Parathyroid adenoma (tissue), 2 donors: Measurements from ENCODE around the gene MALRD1.

Experiments used
- H2AFZ ChIP-seq: fragments of 300-600 bp; sonication (generic); one replicate; pipeline ENCODE4 v1.7.0; 2017; ENCODE audit warnings: antibody characterized with exemption, mild to moderate bottlenecking
- H3K27ac ChIP-seq: fragments of 300-600 bp; sonication (generic); one replicate; pipeline ENCODE4 v1.7.0; 2017
- H3K27me3 ChIP-seq: fragments of 300-600 bp; sonication (generic); one replicate; pipeline ENCODE4 v1.7.0; 2017; ENCODE audit warnings: low read length; ENCODE audit not compliant: control insufficient read depth, insufficient read depth
- H3K36me3 ChIP-seq: fragments of 300-600 bp; sonication (generic); one replicate; pipeline ENCODE4 v1.7.0; 2017; ENCODE audit warnings: low read length; ENCODE audit not compliant: control insufficient read depth, insufficient read depth
- H3K4me1 ChIP-seq: fragments of 300-600 bp; sonication (generic); one replicate; pipeline ENCODE4 v1.7.0; 2017; ENCODE audit warnings: control low read depth
- H3K4me2 ChIP-seq: fragments of 300-600 bp; sonication (generic); one replicate; pipeline ENCODE4 v1.7.0; 2017; ENCODE audit warnings: low read length
- H3K4me3 ChIP-seq: fragments of 300-600 bp; sonication (generic); one replicate; pipeline ENCODE4 v1.7.0; 2017; ENCODE audit warnings: low read depth, low read length
- H3K79me2 ChIP-seq: fragments of 300-600 bp; sonication (generic); one replicate; pipeline ENCODE4 v1.7.0; 2017; ENCODE audit warnings: control low read depth
- H3K9ac ChIP-seq: fragments of 300-600 bp; sonication (generic); one replicate; pipeline ENCODE4 v1.7.0; 2017; ENCODE audit warnings: mild to moderate bottlenecking
- H3K9me3 ChIP-seq: fragments of 300-600 bp; sonication (generic); one replicate; pipeline ENCODE4 v1.7.0; 2017; ENCODE audit warnings: low read length; ENCODE audit not compliant: control insufficient read depth
- TF ChIP-seq, protein P1 (sequence below): fragments of 300-600 bp; sonication (generic); IDR thresholded peaks from one replicate; pipeline ENCODE4 v1.7.0; 2017; ENCODE audit warnings: antibody characterized with exemption, mild to moderate bottlenecking
- donor health status: primary hyperparathyroidism.

The MALRD1 gene

DNA sequence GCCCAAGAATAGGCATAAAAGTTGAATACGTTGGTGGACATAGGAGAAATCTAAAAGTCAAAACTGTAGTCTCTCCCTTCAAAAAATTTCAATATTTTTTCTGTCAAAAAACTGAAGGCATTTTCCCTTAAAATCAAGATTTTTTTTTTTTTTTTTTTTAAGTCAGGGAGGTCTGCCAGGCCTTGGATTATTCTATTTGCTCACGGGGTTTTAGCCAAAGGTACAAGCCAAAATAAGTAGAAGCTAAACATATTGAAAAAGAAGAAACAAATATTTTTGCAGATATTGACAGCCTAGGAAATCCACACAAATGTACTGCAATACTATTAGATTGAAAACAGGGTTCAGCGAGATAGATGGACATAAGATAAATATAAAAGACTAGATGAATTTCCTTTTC, 577.6 kb downstream of the MALRD1 start:
- no peak overlapping the region for H3K9ac ChIP-seq
- H3K27me3 ChIP-seq = no peaks in the 10 kb centered on the region
- H2AFZ ChIP-seq = no peak overlapping the region
- H3K36me3 ChIP-seq = no peaks in the 10 kb centered on the region
- no peaks in the 10 kb centered on the region for H3K79me2 ChIP-seq
- H3K4me3 ChIP-seq = no peak overlapping the region
- TF ChIP-seq, protein P1, sequence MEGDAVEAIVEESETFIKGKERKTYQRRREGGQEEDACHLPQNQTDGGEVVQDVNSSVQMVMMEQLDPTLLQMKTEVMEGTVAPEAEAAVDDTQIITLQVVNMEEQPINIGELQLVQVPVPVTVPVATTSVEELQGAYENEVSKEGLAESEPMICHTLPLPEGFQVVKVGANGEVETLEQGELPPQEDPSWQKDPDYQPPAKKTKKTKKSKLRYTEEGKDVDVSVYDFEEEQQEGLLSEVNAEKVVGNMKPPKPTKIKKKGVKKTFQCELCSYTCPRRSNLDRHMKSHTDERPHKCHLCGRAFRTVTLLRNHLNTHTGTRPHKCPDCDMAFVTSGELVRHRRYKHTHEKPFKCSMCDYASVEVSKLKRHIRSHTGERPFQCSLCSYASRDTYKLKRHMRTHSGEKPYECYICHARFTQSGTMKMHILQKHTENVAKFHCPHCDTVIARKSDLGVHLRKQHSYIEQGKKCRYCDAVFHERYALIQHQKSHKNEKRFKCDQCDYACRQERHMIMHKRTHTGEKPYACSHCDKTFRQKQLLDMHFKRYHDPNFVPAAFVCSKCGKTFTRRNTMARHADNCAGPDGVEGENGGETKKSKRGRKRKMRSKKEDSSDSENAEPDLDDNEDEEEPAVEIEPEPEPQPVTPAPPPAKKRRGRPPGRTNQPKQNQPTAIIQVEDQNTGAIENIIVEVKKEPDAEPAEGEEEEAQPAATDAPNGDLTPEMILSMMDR = no peak
- no peaks in the 10 kb centered on the region for H3K9me3 ChIP-seq
- H3K27ac ChIP-seq = no peak overlapping the region
- H3K4me1 ChIP-seq = no peaks in the 10 kb centered on the region
- H3K4me2 ChIP-seq = no peak overlapping the region

- Histone ChIP-seq H2AFZ (no peak overlapping the region), H3K4me2 (no peak overlapping the region), H3K9me3 (no peaks in the 10 kb centered on the region), H3K4me3 (no peak overlapping the region), H3K4me1 (no peaks in the 10 kb centered on the region), H3K9ac (no peak overlapping the region), H3K27me3 (no peaks in the 10 kb centered on the region), H3K79me2 (no peaks in the 10 kb centered on the region), H3K36me3 (no peaks in the 10 kb centered on the region), H3K27ac (no peak overlapping the region)
- TF ChIP-seq, protein P1 = no peak
These were observed 580.4 kb downstream of the MALRD1 start for GRCh38 chr10:19628767-19629560.

DNA sequence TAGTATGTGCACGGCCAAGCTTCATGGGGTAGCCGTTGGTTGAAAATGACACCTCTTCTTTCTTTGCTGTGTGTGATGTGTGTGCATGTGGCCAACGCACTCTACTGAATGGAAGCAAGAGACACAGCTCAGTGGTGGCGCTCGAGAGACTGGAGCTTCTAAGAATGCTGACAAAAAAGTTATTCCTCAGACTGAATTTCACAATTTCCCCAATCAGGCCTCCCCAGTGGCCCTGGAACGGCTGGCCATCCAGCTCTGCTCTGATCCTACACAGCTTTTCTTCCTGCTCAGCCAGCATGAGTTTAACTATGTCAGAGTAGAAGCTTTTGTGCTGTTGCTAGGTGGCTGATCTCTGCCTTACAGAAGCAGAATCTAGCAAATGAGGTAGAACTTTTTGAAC, 581.0 kb downstream of the MALRD1 start:
- no peaks in the 10 kb centered on the region for H3K79me2 ChIP-seq
- H3K4me3 ChIP-seq = no peak overlapping the region
- no peak overlapping the region for H3K9ac ChIP-seq
- no peak overlapping the region for H3K27ac ChIP-seq
- H3K36me3 ChIP-seq = no peaks in the 10 kb centered on the region
- no peaks in the 10 kb centered on the region for H3K4me1 ChIP-seq
- H3K9me3 ChIP-seq = no peaks in the 10 kb centered on the region
- no peak overlapping the region for H2AFZ ChIP-seq
- TF ChIP-seq, protein P1 = no peak
- no peaks in the 10 kb centered on the region for H3K27me3 ChIP-seq
- H3K4me2 ChIP-seq = no peak overlapping the region

- no peak overlapping the region for H3K27ac ChIP-seq
- H3K4me2 ChIP-seq = no peak overlapping the region
- H3K9ac ChIP-seq = no peak overlapping the region
- TF ChIP-seq, protein P1 = no peak
- no peak overlapping the region for H3K4me3 ChIP-seq
- H3K4me1 ChIP-seq = no peaks in the 10 kb centered on the region
- H3K79me2 ChIP-seq = no peaks in the 10 kb centered on the region
- H3K9me3 ChIP-seq = no peaks in the 10 kb centered on the region
- no peak overlapping the region for H2AFZ ChIP-seq
- H3K27me3 ChIP-seq = no peaks in the 10 kb centered on the region
- no peaks in the 10 kb centered on the region for H3K36me3 ChIP-seq
These were observed 585.6 kb downstream of the MALRD1 start for GRCh38 chr10:19634163-19634562.
